Measurements from ENCODE around the gene C1orf52. TPM values are rescaled to one million over a fixed set of nuclear protein-coding genes. Genes with fewer than 3 reads are reported as not detected.
A peak's percentile ranks its signal among the peaks of the same experiment; 100 is the strongest.

The C1orf52 gene
- total and polyA plus RNA-seq, 2 of the 13 experiments (the other 11 are each of a cell fraction or from before 2014, with no cell fraction given) = 19.4 to 27.4 TPM

GRCh38 chr1:85283475-85284199 lies 24.2 kb upstream of the C1orf52 start (continued):
- TF ChIP-seq ZNF687 (CRISPR knock-in tag; IDR thresholded peaks at IDR 0.05) = peak; percentile 63
- TF ChIP-seq ZBTB49 (CRISPR knock-in tag; IDR thresholded peaks at IDR 0.05; ENCODE audit: borderline replicate concordance) = no peak

GRCh38 chr1:85282424-85282823 lies 23.0 kb upstream of the C1orf52 start:
- no peak overlapping the region for H3K4me2 ChIP-seq (ENCODE audit: low read depth, low read length)
- no peaks in the 10 kb centered on the region for H3K36me3 ChIP-seq (replicated peaks in 1 of 2; ENCODE audit: control insufficient read depth in 1 of 2, insufficient read depth in 2 of 2, low read length in 2 of 2)
- H3K27ac ChIP-seq (ENCODE audit: extremely low read length, insufficient read depth, low read length) = no peak overlapping the region
- no peaks in the 10 kb centered on the region for H3K79me2 ChIP-seq (ENCODE audit: insufficient read depth, low read length)
- FAIRE-seq (no peak), ATAC-seq (peak; percentile 86), DNase-seq (ENCODE audit: low spot score) (peak; percentile 54)
- 17% methylated on average over 1 of the region's 1 CpG for WGBS (ENCODE audit: low lambda C conversion rate)
- H3K9ac ChIP-seq (ENCODE audit: insufficient read depth, low read depth, low read length) = no peak overlapping the region
- peaks cover 44% of the 10 kb centered on the region for H3K4me1 ChIP-seq (ENCODE audit: insufficient read depth, low read length)
- no peaks in the 10 kb centered on the region for H4K20me1 ChIP-seq (ENCODE audit: insufficient read depth, low read length)
- H3K27me3 ChIP-seq (ENCODE audit: control insufficient read depth in 1 of 2, insufficient read depth in 2 of 2, low read length in 2 of 2) = no peaks in the 10 kb centered on the region
- in situ Hi-C loops (cut with HindIII; ENCODE audit: extremely low pct_ligation_motif_present, low pct_unique_long_range_greater_than_20kb) (no loop called here), intact Hi-C loops (cut with micrococcal nuclease; ENCODE audit: unreplicated experiment) (no loop called here)
- CTCF ChIA-PET (ENCODE audit: low intra/inter-chr PET ratio, low total read pairs) = no interaction called here
- H2AFZ ChIP-seq (ENCODE audit: low read length) = no peak overlapping the region
- no TSS peak for BruUV-seq (replicated peaks)
- TF ChIP-seq CTCF (CRISPR knock-in tag; IDR thresholded peaks at IDR 0.05) (0 out of 2 replicates have a peak, but pooled peaks have one; percentile 5), SMC3 (IDR thresholded peaks at IDR 0.05; ENCODE audit: low read length) (peak; percentile 9; the same call in 1 of the 2 replicates), TEAD3 (CRISPR knock-in tag; optimal IDR thresholded peaks at IDR 0.05; ENCODE audit: borderline replicate concordance) (peak; percentile 12), SNAI1 (CRISPR knock-in tag; IDR thresholded peaks at IDR 0.05; ENCODE audit: borderline replicate concordance) (no peak)
- H3K4me3 ChIP-seq (replicated peaks in 1 of 3; ENCODE audit: insufficient read depth in 1 of 3, low read depth in 2 of 3, low read length in 3 of 3) = no peak overlapping the region
- POLR2A ChIA-PET = no interaction called here
- no peaks in the 10 kb centered on the region for H3K9me3 ChIP-seq (ENCODE audit: low read length)

All from HepG2 (cell line).